ENCODE data around the gene MAP2.

MAP2 gene, protein sequence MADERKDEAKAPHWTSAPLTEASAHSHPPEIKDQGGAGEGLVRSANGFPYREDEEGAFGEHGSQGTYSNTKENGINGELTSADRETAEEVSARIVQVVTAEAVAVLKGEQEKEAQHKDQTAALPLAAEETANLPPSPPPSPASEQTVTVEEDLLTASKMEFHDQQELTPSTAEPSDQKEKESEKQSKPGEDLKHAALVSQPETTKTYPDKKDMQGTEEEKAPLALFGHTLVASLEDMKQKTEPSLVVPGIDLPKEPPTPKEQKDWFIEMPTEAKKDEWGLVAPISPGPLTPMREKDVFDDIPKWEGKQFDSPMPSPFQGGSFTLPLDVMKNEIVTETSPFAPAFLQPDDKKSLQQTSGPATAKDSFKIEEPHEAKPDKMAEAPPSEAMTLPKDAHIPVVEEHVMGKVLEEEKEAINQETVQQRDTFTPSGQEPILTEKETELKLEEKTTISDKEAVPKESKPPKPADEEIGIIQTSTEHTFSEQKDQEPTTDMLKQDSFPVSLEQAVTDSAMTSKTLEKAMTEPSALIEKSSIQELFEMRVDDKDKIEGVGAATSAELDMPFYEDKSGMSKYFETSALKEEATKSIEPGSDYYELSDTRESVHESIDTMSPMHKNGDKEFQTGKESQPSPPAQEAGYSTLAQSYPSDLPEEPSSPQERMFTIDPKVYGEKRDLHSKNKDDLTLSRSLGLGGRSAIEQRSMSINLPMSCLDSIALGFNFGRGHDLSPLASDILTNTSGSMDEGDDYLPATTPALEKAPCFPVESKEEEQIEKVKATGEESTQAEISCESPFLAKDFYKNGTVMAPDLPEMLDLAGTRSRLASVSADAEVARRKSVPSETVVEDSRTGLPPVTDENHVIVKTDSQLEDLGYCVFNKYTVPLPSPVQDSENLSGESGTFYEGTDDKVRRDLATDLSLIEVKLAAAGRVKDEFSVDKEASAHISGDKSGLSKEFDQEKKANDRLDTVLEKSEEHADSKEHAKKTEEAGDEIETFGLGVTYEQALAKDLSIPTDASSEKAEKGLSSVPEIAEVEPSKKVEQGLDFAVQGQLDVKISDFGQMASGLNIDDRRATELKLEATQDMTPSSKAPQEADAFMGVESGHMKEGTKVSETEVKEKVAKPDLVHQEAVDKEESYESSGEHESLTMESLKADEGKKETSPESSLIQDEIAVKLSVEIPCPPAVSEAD (N-terminal part only)

DNA sequence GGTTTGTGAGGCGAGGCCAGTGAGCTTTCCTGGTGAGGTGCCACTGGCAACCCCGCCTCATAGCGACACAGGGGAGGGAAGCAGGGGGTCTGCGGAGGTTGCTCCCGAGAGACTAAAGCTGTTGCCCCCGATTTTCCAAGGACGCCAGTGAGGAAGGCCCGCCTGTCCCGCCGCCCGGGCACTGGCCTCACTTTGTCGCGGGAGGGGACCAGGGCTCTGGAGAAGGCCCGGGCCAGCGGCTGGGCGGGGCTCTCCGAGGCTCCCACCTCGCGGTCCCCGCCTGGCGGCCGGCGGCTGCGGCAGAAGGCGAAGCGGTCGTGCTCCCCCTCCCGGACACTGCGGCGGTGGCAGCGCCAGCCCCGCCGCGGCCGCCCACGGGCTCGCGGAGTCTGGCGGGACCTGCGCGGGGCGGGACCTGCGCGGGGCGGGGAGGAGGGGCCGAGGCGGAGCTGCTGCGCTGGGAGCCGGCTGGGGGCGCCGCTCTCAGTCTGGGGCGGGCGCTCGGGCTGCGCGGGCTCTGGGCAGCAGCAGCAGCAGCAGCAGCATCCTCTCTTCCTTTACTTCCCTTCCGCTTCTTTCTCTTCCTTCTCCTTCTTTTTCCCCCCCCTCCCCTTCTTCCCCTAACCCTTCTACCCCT, at the start of gene MAP2:
Gene MAP2 (plus strand): TSS at position 486 of the 637 bp plus-strand sequence. CDS start 229,124 bp downstream, outside the sequence.
- peak; percentile 86 for DNase-seq (ENCODE audit: low spot score)

DNA sequence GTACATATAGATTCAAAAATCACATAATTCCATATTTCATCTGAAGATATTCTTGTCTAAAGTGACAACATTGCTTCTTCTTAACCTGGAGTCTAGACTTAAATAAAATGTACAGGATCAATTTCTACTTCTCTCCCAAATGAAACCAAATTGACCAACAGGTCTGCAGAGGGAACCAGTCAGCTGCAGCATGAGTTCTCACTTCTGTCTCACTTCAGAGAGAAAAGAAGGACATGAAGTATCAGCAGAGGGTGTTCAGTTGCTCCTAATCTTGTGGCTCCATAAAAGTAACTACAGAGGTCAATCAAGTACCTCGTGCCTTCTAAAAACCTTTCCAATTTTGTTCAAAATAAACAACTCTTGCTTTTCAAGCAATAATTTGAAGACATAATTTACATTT, 47.2 kb upstream of the MAP2 start:
- no peak for DNase-seq (ENCODE audit: low spot score)

DNA sequence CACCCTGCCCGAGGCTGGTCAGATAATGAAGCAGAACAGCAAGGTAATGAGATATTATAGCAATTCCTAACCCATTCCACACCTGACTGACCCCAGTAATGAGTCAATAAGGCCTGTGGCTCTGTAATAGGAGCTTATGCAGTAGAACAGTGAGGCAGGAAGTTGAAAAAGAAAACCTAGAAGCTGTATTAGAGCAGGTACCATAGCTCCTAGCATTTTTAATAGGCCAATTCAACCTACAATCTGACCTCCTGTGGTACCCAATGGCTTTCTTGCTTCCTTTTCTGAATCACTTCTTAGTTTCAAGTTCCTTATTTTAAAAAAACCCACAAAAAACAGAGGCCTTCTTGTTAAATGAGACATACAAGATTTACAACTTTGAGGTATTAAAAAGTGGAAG, 43.6 kb upstream of the MAP2 start:
- no peak for DNase-seq (ENCODE audit: low spot score)

DNA sequence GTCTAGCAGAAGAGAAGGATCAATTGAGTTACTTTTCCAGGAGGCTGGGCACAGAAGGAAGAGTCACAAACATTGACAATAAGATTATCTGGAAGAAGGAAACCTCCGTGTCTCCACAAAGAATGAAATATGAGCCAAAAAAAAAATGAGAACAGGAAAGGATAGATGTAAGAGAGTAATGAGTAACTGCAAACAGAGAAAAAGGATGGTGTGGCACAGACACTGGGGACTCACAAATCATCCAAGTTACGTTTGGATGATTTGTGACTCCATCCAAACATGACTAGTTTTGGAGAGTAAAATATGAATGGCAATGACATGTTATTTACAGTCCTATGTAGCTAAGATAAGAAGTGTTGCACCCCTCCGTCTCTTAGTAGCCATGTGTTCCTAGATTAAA, 42.8 kb upstream of the MAP2 start:
- no peak for DNase-seq (ENCODE audit: low spot score)

DNA sequence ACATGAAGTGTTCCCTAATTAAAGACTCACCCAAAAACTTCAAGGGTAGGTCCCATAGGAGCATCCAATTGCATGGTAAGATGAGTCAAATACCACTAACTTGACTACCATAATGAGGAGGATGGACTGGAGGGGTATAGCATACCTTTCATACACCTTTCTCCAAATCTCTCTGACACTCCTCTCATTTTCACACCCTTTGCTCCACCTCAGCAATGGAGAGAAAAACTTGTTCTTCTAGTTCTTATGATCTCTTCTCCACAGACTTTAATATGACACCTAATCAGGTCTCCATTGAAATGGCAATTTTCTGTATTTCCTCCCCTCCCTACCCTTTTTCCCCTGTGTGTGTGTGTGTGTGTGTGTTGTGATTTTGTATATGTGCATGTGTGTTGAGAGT, 41.1 kb upstream of the MAP2 start:
- DNase-seq (ENCODE audit: low spot score), result no peak

DNA sequence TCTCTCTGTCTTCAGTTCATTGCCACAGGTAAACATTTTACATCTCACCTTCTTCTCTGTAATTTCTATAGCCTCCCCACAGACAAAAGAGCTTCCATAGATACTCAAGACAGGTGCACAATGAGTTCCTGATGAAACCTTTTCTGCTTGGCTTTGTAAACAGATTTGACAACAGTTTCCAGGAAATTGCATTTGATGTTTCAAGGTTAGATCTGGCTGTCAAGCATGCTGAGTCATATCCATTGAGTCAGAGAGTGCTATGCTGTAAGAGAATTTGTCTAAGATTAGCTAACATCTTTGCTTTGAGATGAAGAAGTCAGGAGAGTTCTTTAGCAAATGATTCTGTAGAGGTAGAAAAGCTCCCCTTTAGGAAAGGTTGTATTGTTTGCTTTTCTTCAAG, 40.6 kb upstream of the MAP2 start:
- peak; percentile 35 for DNase-seq (ENCODE audit: low spot score)

DNA sequence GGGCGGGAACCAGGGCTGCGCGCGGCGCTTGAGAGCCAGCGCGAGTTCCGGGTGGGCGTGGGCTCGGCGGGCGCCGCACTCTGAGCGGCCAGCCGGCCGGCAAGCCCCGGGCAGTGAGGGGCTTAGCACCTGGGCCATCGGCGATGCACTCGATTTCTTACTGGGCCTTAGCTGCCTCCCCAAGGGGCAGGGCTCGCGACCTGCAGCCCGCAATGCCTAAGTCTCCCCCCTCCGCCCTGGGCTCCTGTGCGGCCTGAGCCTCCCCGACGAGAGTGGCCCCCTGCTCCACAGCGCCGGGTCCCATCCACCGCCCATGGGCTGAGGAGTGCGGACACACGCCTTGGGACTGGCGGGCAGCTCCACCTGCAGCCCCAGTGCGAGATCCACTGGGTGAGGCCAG, 36.5 kb upstream of the MAP2 start:
- no peak for DNase-seq (ENCODE audit: low spot score)

DNA sequence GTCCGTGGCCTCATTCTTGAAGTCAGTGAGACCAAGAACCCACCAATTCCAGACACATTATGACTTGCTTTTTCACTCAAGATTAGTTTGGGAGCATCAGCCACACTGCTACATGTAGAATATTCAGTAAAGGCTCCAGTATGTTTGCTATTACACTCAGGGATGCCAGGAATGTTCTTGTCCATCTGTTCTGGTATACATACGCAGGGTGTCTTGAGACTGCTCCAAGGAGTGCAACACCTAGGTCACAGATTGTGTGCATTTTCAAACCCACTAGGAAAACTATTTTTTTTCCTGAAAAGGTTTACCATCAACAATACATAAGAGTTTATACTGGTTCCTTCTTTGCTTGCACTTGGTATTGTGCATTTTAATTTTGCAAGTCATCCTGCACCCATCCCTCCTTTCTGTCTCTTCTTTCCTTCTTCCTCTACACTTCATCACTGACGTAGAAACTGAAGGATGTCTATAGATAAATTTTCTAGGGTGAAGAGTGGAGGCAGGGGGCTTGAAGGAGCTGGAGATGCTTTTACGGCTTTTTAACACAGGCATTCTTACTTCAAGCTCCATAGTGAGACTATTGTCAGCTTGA, 35.3 kb upstream of the MAP2 start:
- no peak for DNase-seq (ENCODE audit: low spot score)

DNA sequence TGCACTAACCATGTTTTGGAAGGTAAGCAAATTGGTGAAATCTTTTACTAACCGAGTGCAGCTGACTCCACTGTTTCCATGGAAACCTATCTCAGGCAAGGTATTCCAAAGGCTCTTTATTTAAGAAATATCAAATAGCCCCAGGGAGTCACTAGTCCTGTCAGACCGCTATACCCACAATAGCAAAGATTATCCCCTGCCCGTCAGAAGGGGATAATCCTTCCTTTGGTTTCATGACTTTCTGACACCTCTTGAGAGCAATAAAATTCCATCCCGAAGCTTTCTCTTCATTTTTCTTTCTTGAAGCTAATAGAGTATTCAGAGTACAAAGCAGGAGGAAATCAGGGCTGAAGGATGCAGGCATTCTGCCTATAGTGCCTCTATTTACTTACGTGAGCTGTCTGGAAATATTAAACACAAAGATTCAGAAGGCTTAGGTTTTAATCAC, 34.7 kb upstream of the MAP2 start:
- no peak for DNase-seq (ENCODE audit: low spot score)

DNA sequence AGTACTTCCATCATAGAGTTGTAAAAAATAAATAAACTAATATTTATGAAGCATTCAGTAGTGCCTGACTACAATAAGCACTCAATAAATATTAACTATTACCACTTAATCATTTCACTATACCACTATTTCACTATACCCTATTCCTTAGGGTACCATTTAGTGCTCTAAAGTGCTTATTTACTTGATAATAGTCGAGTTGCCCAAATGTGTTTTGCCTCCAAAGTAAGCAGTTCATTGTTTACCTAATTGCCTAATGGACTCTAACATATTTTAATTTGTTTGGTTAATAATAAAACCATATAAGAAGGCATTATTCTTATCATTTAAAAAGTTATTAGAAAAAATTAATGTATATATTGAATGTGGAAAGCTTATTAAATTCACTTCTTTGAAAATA, 33.0 kb upstream of the MAP2 start:
- DNase-seq (ENCODE audit: low spot score), result no peak

DNA sequence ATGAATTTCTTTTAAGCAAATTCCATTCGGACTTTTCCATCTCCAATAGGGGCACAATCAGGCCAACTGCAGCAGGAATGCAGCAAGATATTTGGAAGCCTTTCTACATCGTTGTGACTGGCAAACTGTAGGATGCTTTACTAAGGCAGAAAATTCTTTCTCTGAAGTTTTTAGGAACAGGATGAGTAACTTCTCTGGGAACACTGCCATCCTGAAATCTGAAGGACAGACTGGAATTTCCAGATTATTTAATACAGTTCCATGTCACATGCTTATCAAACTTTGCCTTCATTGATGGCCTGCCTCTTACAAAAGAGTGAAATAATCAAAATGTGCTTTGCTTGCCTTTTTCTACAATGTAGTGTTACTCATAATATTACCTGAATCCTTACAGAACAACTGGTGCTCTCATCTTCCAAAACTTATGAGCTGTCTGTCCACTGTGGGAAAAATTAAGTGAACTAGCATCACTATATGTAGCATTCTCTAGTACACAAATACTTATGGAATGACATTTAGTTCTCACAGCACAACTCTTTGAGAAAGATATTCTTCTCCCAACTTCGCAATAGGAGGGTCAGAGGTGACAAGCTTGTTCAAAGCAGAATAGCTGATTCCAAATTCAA, 32.0 kb upstream of the MAP2 start:
- peak; percentile 22 for DNase-seq (ENCODE audit: low spot score)

DNA sequence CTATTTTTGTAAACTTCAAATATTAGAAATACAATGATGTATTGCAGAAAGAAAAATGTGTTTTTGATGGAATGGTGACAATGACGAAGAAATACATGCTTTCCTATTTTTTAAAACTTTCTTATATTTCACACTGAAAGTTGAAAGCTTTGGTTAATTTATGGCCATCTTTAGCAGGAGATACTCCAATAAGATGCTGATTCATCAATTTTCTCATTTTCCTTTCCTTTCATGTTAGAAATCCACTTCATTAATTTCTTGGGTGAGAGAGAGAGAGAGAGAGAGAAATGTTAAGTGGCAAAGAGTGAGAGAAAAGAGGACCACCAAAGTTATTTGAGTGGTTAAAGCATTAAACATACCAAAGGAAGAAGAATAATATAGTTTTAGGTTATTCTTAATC, 28.6 kb upstream of the MAP2 start:
- DNase-seq (ENCODE audit: low spot score), result no peak

DNA sequence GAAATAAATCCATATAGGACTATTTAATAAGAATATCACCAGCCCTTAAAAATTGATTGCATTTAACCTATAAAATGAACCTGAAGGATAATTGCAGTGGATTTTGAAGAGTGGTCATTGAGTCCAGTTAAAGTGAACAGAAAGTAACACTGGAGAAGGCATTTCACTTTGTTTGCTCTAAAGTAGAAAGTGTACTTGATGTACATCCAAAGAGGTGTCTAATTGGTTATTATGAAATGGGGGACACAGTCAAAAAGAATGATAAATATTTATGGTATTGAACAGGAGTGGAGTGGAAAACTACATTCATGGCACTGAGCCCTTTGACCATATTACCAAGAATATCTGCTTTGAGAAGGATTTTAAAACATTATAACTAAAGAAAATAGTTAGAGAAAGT, 28.2 kb upstream of the MAP2 start:
- DNase-seq (ENCODE audit: low spot score), result no peak

DNA sequence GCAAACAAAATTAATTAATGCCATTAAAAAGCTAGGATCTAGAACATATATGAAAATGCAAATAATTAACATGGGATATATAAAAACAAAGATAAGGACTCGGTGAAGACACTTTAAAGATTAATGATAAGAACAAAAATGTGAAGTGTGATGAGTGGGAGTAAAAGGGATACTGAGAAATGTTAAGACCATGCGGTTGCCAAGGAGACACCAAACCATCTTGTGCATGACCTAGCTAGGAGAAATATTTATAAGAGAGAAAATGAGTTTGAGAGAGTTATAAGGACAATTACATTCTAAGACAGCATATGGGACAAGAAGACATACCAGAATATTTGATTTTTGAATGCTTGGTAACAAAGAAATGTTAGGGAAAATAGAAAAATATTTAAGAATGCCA, 25.4 kb upstream of the MAP2 start:
- DNase-seq (ENCODE audit: low spot score), result no peak

DNA sequence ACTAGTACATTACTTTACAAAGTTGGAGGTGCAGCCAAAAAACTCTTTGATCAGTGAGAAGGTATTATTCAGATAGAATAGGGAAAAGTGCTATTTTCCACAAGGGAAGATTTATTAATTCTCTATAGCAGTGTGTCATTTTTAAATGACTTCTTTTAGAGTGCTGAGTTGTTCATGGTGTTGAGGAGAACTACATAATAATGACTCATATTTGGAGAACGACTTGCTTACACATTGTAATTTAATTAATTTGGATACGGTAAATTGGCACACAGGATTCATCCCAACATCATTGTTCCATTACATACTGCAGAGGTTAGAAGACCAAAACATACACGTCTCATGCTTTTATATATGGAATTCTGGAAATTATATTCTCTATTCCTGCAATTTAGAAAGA, 22.1 kb upstream of the MAP2 start:
- DNase-seq (ENCODE audit: low spot score), result no peak

DNA sequence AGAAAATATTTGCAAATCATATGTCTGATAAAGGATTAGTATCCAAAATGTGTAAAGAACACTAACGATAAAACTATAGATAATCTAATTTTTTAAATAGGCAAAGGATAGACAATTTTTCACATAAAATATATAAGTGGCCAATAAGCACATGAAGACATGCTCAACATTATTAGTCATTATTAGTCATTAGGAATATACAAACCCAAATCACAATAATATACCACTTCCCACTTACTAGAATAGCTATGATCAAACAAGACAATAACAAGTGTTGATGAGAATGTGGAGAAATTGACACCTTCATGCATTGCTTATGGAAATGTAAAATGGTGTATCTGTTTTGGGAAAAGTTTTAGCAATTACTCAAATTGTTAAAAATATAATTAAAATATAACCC, 12.6 kb upstream of the MAP2 start:
- DNase-seq (ENCODE audit: low spot score), result no peak

DNA sequence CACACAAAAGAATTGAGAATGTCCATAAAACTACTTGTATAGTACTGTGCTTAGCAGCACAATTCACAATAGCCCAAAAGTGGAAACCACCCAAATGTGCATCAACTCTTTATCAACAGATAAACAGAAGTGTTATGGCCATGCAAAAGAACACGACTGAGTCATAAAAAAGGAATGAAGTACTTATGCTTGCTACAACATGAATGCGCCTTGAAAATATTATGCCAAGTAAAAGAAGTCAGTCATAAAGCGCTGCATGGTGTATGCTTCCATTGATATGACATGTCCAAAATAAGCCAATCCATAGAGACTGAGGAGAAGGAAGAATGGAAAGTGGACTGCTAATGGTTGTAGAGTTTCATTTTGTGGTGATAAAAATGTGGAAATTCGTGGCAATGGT, 12.1 kb upstream of the MAP2 start:
- no peak for DNase-seq (ENCODE audit: low spot score)

DNA sequence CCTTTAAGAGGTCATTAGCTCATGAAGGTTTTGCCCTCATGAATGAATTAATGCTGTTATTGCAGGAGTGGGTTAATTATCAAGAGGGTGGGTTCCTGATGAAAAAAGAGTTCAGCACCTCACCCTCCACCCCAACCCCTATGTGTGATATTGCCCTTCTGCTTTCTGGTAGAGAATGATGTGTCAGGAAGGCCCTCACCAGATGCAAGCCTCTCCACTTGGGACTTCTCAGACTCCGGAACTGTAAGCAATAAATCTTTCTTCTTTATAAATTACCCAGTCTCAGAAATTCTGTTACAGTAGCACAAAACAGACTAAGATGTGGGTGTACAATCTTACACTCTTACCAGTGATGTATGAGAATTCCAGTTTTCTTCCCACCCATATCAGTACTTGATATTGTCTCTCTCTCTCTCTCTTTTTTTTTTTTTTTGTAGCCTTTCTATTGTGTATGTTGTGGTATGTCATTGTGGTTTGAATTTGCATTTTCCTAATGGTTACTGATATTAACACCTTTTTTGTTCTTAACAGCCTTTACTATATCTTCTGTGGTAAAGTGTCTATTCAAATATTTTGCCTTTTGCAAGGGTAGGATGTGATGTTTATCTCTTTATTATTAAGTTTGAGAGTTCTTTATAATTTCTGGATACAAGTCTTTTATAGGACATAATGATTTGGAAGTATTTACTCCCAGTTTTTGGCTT, 10.4 kb upstream of the MAP2 start:
- DNase-seq (ENCODE audit: low spot score), result no peak

DNA sequence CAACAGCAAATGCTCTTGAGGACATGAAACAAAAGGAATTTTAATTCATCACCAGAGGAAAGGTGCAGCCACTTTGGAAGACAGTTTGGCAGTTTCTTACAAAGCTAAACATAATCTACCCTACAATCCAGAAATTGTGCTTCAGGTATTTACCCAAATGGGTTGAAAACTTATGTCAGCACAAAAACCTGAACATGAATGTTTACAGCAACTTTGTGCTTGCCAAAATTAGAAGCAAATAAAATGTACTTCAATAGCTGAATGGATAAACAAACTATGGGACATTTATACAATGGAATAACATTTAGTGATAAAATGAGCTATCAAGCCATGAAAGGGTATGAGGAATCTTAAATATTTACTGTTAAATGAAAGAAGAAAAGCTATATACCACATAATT, 6.9 kb upstream of the MAP2 start:
- DNase-seq (ENCODE audit: low spot score), result no peak

DNA sequence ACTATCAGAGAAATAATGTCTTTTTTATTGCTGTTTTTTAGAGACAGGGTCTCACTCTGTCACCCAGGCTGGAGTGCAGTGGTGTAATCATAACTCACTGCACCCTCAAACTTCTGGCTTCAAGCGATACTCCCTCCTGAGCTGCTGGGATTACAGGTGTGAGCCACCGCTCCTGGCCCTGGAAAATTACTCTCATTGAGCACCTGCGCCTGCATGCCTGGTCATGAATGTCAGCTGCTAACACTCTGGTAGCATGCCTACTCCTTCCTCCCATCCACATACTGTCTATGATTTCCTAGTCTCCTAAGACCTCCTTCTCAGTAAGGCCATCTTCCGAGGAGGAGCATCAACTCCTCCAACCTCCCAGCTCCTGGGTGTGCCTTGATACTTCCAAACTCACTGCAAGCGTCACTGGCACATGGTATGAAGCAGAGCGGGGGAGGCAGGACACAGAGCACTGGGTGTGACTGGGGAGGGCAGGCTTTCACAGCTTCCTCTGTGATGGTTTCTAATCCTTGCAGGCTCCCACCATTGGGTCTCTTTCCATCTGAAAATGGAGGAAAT, 1.6 kb upstream of the MAP2 start:
- no peak for DNase-seq (ENCODE audit: low spot score)

All from AG08395 (cell line).